ENCODE measurements around the gene RIMBP3C.
"Not testable (repeated sequence)": the region's sequence is repeated elsewhere in the genome, so short reads cannot be mapped to it uniquely, and the experiment has no call there.

DNA sequence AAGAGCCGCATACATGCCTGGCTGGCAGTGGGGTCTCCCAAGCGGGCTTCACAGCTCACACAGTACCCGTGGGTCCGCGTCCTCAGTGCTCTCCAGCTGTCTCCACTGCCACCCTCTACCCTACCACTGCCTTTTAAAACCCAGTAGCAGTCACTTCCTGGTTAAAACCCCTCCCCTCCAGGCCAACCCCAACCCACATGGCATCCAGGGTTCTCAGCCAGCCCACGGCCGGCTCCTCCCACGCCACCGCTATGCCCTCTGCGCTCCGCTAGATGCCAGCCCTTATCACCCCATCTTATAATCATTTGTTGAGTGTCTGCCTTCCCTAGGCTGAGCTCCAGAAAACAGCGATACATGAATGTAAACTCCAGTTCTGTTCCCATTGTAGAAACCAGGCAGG is 37.1 kb downstream of the RIMBP3C start:
- TF ChIP-seq, protein P1, sequence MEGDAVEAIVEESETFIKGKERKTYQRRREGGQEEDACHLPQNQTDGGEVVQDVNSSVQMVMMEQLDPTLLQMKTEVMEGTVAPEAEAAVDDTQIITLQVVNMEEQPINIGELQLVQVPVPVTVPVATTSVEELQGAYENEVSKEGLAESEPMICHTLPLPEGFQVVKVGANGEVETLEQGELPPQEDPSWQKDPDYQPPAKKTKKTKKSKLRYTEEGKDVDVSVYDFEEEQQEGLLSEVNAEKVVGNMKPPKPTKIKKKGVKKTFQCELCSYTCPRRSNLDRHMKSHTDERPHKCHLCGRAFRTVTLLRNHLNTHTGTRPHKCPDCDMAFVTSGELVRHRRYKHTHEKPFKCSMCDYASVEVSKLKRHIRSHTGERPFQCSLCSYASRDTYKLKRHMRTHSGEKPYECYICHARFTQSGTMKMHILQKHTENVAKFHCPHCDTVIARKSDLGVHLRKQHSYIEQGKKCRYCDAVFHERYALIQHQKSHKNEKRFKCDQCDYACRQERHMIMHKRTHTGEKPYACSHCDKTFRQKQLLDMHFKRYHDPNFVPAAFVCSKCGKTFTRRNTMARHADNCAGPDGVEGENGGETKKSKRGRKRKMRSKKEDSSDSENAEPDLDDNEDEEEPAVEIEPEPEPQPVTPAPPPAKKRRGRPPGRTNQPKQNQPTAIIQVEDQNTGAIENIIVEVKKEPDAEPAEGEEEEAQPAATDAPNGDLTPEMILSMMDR (conservative IDR thresholded peaks at IDR 0.05; ENCODE audit: low read depth in 2 of 2): not testable (repeated sequence)
- not testable (repeated sequence) for TF ChIP-seq POLR2AphosphoS5 (IDR thresholded peaks at IDR 0.05; ENCODE audit: low read depth); EZH2 (IDR thresholded peaks at IDR 0.05; ENCODE audit: low read depth, unreplicated experiment); EZH2phosphoT487 (IDR thresholded peaks at IDR 0.05; ENCODE audit: unreplicated experiment); CREB1 (CRISPR knock-in tag; IDR thresholded peaks at IDR 0.05; ENCODE audit: low read depth); NANOG (IDR thresholded peaks at IDR 0.05; ENCODE audit: borderline replicate concordance); JUNB (IDR thresholded peaks at IDR 0.05; ENCODE audit: unreplicated experiment); ZNF114 (CRISPR knock-in tag; IDR thresholded peaks at IDR 0.05); ZNF331 (CRISPR knock-in tag; IDR thresholded peaks at IDR 0.05; ENCODE audit: low read depth); STAT1 (IDR thresholded peaks at IDR 0.05; ENCODE audit: unreplicated experiment)
- TF ChIP-seq, protein P2, sequence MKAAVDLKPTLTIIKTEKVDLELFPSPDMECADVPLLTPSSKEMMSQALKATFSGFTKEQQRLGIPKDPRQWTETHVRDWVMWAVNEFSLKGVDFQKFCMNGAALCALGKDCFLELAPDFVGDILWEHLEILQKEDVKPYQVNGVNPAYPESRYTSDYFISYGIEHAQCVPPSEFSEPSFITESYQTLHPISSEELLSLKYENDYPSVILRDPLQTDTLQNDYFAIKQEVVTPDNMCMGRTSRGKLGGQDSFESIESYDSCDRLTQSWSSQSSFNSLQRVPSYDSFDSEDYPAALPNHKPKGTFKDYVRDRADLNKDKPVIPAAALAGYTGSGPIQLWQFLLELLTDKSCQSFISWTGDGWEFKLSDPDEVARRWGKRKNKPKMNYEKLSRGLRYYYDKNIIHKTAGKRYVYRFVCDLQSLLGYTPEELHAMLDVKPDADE (IDR thresholded peaks at IDR 0.05): not testable (repeated sequence)
- TF ChIP-seq, protein P3, sequence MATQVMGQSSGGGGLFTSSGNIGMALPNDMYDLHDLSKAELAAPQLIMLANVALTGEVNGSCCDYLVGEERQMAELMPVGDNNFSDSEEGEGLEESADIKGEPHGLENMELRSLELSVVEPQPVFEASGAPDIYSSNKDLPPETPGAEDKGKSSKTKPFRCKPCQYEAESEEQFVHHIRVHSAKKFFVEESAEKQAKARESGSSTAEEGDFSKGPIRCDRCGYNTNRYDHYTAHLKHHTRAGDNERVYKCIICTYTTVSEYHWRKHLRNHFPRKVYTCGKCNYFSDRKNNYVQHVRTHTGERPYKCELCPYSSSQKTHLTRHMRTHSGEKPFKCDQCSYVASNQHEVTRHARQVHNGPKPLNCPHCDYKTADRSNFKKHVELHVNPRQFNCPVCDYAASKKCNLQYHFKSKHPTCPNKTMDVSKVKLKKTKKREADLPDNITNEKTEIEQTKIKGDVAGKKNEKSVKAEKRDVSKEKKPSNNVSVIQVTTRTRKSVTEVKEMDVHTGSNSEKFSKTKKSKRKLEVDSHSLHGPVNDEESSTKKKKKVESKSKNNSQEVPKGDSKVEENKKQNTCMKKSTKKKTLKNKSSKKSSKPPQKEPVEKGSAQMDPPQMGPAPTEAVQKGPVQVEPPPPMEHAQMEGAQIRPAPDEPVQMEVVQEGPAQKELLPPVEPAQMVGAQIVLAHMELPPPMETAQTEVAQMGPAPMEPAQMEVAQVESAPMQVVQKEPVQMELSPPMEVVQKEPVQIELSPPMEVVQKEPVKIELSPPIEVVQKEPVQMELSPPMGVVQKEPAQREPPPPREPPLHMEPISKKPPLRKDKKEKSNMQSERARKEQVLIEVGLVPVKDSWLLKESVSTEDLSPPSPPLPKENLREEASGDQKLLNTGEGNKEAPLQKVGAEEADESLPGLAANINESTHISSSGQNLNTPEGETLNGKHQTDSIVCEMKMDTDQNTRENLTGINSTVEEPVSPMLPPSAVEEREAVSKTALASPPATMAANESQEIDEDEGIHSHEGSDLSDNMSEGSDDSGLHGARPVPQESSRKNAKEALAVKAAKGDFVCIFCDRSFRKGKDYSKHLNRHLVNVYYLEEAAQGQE (IDR thresholded peaks at IDR 0.05; ENCODE audit: unreplicated experiment): not testable (repeated sequence)
- TF ChIP-seq, protein P4, sequence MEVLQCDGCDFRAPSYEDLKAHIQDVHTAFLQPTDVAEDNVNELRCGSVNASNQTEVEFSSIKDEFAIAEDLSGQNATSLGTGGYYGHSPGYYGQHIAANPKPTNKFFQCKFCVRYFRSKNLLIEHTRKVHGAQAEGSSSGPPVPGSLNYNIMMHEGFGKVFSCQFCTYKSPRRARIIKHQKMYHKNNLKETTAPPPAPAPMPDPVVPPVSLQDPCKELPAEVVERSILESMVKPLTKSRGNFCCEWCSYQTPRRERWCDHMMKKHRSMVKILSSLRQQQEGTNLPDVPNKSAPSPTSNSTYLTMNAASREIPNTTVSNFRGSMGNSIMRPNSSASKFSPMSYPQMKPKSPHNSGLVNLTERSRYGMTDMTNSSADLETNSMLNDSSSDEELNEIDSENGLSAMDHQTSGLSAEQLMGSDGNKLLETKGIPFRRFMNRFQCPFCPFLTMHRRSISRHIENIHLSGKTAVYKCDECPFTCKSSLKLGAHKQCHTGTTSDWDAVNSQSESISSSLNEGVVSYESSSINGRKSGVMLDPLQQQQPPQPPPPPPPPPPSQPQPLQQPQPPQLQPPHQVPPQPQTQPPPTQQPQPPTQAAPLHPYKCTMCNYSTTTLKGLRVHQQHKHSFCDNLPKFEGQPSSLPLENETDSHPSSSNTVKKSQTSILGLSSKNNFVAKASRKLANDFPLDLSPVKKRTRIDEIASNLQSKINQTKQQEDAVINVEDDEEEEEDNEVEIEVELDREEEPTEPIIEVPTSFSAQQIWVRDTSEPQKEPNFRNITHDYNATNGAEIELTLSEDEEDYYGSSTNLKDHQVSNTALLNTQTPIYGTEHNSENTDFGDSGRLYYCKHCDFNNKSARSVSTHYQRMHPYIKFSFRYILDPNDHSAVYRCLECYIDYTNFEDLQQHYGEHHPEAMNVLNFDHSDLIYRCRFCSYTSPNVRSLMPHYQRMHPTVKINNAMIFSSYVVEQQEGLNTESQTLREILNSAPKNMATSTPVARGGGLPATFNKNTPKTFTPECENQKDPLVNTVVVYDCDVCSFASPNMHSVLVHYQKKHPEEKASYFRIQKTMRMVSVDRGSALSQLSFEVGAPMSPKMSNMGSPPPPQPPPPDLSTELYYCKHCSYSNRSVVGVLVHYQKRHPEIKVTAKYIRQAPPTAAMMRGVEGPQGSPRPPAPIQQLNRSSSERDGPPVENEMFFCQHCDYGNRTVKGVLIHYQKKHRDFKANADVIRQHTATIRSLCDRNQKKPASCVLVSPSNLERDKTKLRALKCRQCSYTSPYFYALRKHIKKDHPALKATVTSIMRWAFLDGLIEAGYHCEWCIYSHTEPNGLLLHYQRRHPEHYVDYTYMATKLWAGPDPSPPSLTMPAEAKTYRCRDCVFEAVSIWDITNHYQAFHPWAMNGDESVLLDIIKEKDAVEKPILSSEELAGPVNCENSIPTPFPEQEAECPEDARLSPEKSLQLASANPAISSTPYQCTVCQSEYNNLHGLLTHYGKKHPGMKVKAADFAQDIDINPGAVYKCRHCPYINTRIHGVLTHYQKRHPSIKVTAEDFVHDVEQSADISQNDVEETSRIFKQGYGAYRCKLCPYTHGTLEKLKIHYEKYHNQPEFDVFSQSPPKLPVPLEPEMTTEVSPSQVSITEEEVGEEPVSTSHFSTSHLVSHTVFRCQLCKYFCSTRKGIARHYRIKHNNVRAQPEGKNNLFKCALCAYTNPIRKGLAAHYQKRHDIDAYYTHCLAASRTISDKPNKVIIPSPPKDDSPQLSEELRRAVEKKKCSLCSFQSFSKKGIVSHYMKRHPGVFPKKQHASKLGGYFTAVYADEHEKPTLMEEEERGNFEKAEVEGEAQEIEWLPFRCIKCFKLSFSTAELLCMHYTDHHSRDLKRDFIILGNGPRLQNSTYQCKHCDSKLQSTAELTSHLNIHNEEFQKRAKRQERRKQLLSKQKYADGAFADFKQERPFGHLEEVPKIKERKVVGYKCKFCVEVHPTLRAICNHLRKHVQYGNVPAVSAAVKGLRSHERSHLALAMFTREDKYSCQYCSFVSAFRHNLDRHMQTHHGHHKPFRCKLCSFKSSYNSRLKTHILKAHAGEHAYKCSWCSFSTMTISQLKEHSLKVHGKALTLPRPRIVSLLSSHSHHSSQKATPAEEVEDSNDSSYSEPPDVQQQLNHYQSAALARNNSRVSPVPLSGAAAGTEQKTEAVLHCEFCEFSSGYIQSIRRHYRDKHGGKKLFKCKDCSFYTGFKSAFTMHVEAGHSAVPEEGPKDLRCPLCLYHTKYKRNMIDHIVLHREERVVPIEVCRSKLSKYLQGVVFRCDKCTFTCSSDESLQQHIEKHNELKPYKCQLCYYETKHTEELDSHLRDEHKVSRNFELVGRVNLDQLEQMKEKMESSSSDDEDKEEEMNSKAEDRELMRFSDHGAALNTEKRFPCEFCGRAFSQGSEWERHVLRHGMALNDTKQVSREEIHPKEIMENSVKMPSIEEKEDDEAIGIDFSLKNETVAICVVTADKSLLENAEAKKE (CRISPR knock-in tag; IDR thresholded peaks at IDR 0.05): not testable (repeated sequence)

Data from GM23338 (cell line).